ENCODE measurements around the gene SIGLEC15. TPM values are rescaled to one million over a fixed set of nuclear protein-coding genes. Genes with fewer than 3 reads are reported as not detected.

Gene SIGLEC15
- polyA plus RNA-seq, 2 of the 4 experiments (the other 2 are of a cell fraction): not detected

DNA sequence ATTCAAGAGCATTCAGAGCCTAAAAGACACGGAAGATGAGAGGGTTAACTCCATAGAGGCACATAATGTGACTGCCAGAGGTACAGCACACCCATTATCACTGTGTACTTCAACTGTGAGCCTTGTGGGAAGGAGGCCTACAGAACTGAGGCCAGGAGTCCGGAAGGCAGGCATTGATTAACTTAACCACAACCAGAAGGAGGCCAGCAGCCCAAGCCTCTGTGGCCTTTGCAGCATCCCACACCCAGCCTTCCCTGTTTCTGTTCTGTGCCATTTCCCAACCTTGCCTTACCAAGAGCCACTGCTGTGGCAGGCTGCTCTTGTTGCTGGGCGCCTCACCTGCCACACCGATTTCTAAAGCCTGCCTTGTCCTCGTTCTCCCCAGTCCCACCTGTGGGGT is 27.2 kb downstream of the SIGLEC15 start:
- 89% methylated on average over 5 of the region's 5 CpGs for WGBS (ENCODE audit: missing lambda C conversion rate)
- ChIA-PET CTCF (interaction anchor here (1.0 kb wide), 1 partner anchor 130 kb away, joined by 4 read pairs; no protein-coding TSS in a partner anchor), POLR2A (no interaction called here)
- no peak for TF ChIP-seq MAFK (IDR thresholded peaks at IDR 0.05; ENCODE audit: partially characterized antibody)
- no peaks in the 10 kb centered on the region for H3K4me1 ChIP-seq
- no peak for DNase-seq (ENCODE audit: low read depth in 1 of 2, low spot score in 1 of 2)
- H3K27ac ChIP-seq: no peak overlapping the region
- ATAC-seq: no peak
- H3K9me3 ChIP-seq: no peaks in the 10 kb centered on the region
- H3K4me3 ChIP-seq: no peak overlapping the region
- no peak overlapping the region for H3K4me2 ChIP-seq
- no peak for FAIRE-seq

DNA sequence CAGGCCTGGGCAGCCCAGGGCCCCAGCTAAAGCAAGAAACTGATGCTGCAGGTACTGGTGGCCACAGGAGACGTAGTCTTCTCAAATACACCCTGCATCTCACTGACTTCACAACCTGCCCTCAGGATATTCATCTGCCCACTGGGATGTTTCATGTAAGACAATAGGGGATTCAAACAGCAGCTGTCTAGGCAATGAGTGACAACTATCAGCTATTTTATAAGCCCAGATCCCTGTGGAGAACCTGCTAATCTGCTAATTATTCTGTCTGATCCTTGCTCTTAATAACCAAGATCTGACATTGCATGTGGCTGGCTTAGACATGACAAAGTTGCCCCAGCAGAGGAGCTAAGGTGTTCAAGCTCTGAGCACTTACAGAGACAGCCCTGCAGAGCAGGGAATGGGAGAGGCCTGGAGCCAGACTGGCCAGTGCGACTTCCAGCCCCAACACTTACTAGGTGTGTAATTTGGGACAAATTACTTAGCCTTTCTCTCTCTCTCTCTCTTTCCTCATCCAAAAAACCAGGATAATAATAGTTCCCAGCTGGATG is 28.6 kb downstream of the SIGLEC15 start:
- no peak for ATAC-seq
- DNase-seq (ENCODE audit: low read depth in 1 of 2, low spot score in 1 of 2): no peak
- Histone ChIP-seq H3K4me3 (no peak overlapping the region), H3K4me2 (no peak overlapping the region), H3K4me1 (no peaks in the 10 kb centered on the region), H3K9me3 (no peaks in the 10 kb centered on the region), H3K27ac (no peak overlapping the region)
- ChIA-PET POLR2A (no interaction called here), CTCF (interaction anchor here (1.2 to 1.5 kb wide), 3 partner anchors 13 to 131 kb away, joined by 3 to 4 read pairs (median 4); no protein-coding TSS in a partner anchor)
- TF ChIP-seq RARB (CRISPR knock-in tag; IDR thresholded peaks at IDR 0.05) (no peak), HOXB5 (CRISPR knock-in tag; IDR thresholded peaks at IDR 0.05) (no peak), SREBF2 (IDR thresholded peaks at IDR 0.05) (no peak), MAFK (IDR thresholded peaks at IDR 0.05; ENCODE audit: partially characterized antibody) (no peak), GATA3 (IDR thresholded peaks at IDR 0.05; ENCODE audit: borderline replicate concordance) (no peak), KDM5A (IDR thresholded peaks at IDR 0.05) (no peak), RAD21 (conservative IDR thresholded peaks at IDR 0.05 in 1 of 2, IDR thresholded peaks at IDR 0.05 in 1 of 2) (no peak), ESRRA (IDR thresholded peaks at IDR 0.05; ENCODE audit: borderline replicate concordance, low read length) (no peak), NFE2L2 (conservative IDR thresholded peaks at IDR 0.05; ENCODE audit: low read length) (no peak), JUNB (IDR thresholded peaks at IDR 0.05) (no peak), KDM1A (IDR thresholded peaks at IDR 0.05; ENCODE audit: low read depth) (no peak), CHD4 (IDR thresholded peaks at IDR 0.05; ENCODE audit: borderline replicate concordance) (no peak), TP53 (CRISPR knock-in tag; IDR thresholded peaks at IDR 0.05) (no peak), BHLHE40 (IDR thresholded peaks at IDR 0.05; ENCODE audit: low read depth, low read length) (no peak)
- TF ChIP-seq, protein P1, sequence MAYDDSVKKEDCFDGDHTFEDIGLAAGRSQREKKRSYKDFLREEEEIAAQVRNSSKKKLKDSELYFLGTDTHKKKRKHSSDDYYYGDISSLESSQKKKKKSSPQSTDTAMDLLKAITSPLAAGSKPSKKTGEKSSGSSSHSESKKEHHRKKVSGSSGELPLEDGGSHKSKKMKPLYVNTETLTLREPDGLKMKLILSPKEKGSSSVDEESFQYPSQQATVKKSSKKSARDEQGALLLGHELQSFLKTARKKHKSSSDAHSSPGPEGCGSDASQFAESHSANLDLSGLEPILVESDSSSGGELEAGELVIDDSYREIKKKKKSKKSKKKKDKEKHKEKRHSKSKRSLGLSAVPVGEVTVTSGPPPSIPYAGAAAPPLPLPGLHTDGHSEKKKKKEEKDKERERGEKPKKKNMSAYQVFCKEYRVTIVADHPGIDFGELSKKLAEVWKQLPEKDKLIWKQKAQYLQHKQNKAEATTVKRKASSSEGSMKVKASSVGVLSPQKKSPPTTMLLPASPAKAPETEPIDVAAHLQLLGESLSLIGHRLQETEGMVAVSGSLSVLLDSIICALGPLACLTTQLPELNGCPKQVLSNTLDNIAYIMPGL (CRISPR knock-in tag; IDR thresholded peaks at IDR 0.05; ENCODE audit: borderline replicate concordance): no peak
- TF ChIP-seq, protein P2, sequence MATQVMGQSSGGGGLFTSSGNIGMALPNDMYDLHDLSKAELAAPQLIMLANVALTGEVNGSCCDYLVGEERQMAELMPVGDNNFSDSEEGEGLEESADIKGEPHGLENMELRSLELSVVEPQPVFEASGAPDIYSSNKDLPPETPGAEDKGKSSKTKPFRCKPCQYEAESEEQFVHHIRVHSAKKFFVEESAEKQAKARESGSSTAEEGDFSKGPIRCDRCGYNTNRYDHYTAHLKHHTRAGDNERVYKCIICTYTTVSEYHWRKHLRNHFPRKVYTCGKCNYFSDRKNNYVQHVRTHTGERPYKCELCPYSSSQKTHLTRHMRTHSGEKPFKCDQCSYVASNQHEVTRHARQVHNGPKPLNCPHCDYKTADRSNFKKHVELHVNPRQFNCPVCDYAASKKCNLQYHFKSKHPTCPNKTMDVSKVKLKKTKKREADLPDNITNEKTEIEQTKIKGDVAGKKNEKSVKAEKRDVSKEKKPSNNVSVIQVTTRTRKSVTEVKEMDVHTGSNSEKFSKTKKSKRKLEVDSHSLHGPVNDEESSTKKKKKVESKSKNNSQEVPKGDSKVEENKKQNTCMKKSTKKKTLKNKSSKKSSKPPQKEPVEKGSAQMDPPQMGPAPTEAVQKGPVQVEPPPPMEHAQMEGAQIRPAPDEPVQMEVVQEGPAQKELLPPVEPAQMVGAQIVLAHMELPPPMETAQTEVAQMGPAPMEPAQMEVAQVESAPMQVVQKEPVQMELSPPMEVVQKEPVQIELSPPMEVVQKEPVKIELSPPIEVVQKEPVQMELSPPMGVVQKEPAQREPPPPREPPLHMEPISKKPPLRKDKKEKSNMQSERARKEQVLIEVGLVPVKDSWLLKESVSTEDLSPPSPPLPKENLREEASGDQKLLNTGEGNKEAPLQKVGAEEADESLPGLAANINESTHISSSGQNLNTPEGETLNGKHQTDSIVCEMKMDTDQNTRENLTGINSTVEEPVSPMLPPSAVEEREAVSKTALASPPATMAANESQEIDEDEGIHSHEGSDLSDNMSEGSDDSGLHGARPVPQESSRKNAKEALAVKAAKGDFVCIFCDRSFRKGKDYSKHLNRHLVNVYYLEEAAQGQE (IDR thresholded peaks at IDR 0.05): no peak
- no peak for FAIRE-seq
- WGBS (ENCODE audit: missing lambda C conversion rate): 94% methylated on average over 2 of the region's 2 CpGs

DNA sequence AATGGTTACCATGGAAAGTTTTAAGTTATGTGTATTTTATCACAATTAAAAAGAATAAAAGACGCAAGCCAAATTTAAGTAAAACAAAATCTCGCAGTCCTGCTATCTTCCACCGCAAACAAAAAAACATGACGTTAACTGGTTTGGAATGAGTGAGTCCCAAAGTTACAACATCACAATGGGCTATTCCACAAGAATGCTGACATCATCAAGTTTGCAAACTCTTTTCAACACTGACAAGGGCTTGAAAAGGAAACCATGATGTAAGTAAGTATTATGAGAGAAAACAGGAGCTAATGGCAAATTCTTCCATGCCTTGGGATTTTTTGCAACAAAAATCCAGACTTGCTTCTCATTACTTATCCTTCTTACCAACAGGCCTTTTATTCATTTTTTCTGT is 31.1 kb downstream of the SIGLEC15 start:
- ATAC-seq (no peak), DNase-seq (ENCODE audit: low read depth in 1 of 2, low spot score in 1 of 2) (no peak), FAIRE-seq (no peak)
- TF ChIP-seq MAFK (IDR thresholded peaks at IDR 0.05; ENCODE audit: partially characterized antibody) (peak; percentile 93), NFE2L2 (conservative IDR thresholded peaks at IDR 0.05; ENCODE audit: low read length) (no peak)
- TF ChIP-seq, protein P2 (IDR thresholded peaks at IDR 0.05): no peak
- WGBS (ENCODE audit: missing lambda C conversion rate): 96% methylated on average over 4 of the region's 4 CpGs
- Histone ChIP-seq H3K4me2 (no peak overlapping the region), H3K4me1 (no peaks in the 10 kb centered on the region), H3K4me3 (no peak overlapping the region), H3K27ac (no peak overlapping the region), H3K9me3 (no peaks in the 10 kb centered on the region)
- ChIA-PET CTCF (interaction anchor here (2.3 to 3.0 kb wide), 2 partner anchors 17 to 24 kb away, joined by 8 to 13 read pairs; no protein-coding TSS in a partner anchor), POLR2A (no interaction called here)
